ENCODE data around the gene WDR54.
A peak's percentile ranks its signal among the peaks of the same experiment; 100 is the strongest.

WDR54 gene

GRCh38 chr2:74472086-74472944 is 50.8 kb downstream of the WDR54 start, which contains the start of gene MRPL53:
Gene MRPL53, minus strand, starts transcription at chr2:74472680. Its CDS starts 20 bp downstream, at chr2:74472660.
- DNase-seq (ENCODE audit: extremely low spot score, insufficient read length, low read depth) (peak; percentile 82), FAIRE-seq (peak; percentile 84)

GRCh38 chr2:74472945-74473258 is 51.4 kb downstream of the WDR54 start:
- no peak for FAIRE-seq
- no peak for DNase-seq (ENCODE audit: extremely low spot score, insufficient read length, low read depth)

DNA sequence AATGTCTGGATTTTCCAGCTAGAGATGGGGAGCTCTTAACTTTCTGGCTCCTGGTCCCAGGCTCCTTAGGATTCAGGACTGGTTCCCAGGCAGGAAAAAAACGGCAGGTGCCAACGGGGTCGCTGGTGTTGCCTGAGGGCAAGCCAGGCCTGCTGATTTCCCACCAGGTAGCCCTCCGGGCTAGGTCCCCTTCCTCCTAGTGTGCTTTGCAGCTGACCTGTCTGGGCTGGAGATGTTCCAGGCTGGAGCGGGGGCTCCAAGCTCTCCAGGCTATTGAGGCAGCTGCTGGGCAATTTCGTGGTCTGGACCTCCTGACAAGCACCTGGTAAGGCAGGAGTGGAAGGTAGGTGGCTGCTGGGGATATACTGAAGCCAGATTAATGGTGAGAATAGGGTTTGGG is 53.0 kb downstream of the WDR54 start:
- FAIRE-seq (no peak), DNase-seq (ENCODE audit: extremely low spot score, insufficient read length, low read depth) (no peak)

GRCh38 chr2:74474899-74475298 is 53.4 kb downstream of the WDR54 start:
- FAIRE-seq (no peak), DNase-seq (ENCODE audit: extremely low spot score, insufficient read length, low read depth) (no peak)
